Endometrial microvascular endothelial cells (primary cell): ENCODE data around the gene LGALS16. TPM values are rescaled to one million over a fixed set of nuclear protein-coding genes. Genes with fewer than 3 reads are reported as not detected.

Source experiments
- in situ Hi-C: cut with HindIII; loops from 2 replicates; pipeline ENCODE4 v1.10.0; 2017; ENCODE audit warnings: low sequenced_read_pairs, low pct_unique_long_range_greater_than_20kb; ENCODE audit errors: inconsistent ontology term
- total RNA-seq: library from RNA; depleted of rRNA; stranded (reverse); fragments of >200 nt; gene quantifications from one replicate; pipeline ENCODE4 v1.2.3, GENCODE V29; 2015; ENCODE audit errors: inconsistent ontology term

Gene LGALS16
- total RNA-seq, 1 donor from 2014 or later: not detected

DNA sequence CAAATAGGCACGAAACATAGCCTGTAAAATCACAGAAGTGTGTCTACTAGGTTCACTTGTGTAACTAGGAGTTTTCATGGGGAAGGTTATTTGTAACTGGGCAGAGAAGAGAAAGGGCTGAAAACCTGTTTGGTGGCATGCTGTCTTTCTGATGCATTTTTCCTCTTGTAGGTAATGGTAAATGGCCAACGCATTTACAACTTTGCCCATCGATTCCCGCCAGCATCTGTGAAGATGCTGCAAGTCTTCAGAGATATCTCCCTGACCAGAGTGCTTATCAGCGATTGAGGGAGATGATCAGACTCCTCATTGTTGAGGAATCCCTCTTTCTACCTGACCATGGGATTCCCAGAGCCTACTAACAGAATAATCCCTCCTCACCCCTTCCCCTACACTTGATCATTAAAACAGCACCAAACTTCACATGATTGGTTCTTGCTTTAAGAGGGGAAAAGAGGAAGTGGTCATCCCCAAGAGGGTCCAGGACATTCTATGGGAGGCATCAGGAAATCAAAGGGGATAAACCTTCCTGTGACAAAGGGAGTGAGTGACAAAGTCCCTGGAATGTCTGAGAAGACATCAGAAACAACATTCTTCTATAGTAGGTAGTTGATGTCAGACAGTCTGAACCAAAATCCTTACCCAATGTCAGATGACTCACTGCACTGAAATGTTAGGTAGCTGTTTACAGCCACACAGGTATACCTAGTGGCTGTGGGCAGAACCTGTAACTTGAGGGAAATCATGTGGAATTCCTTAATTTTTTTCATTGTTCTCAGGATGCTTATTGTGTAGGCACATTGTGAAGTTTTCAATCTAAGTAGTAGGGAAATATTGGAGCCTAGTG is 53.5 kb downstream of the LGALS16 start:
- in situ Hi-C loops: no loop called here

Other genes starting within 250 kb of the LGALS16 start
- gene ZFP36, start 249.1 kb upstream of the LGALS16 start, total RNA-seq: 2.8 TPM
- 12.8 TPM for gene PLEKHG2, start 243.2 kb upstream of the LGALS16 start, total RNA-seq
- 1,019 TPM for gene RPS16, start 220.0 kb upstream of the LGALS16 start, total RNA-seq
- 64.7 TPM for gene SUPT5H, start 210.3 kb upstream of the LGALS16 start, total RNA-seq
- 102 TPM for gene TIMM50, start 175.1 kb upstream of the LGALS16 start, total RNA-seq
- 0.19 TPM for gene DLL3, start 157.0 kb upstream of the LGALS16 start, total RNA-seq
- not detected for gene SELENOV, start 140.8 kb upstream of the LGALS16 start, total RNA-seq
- gene EID2B, start 123.1 kb upstream of the LGALS16 start, total RNA-seq: 2.3 TPM
- 13.8 TPM for gene EID2, start 115.8 kb upstream of the LGALS16 start, total RNA-seq
- gene LGALS13, start 53.4 kb upstream of the LGALS16 start, total RNA-seq: not detected
- gene LGALS14, start 48.6 kb downstream of the LGALS16 start, total RNA-seq: not detected
- gene CLC, start 82.1 kb downstream of the LGALS16 start, total RNA-seq: not detected
- gene LEUTX, start 122.9 kb downstream of the LGALS16 start, total RNA-seq: not detected
- 13.2 TPM for gene DYRK1B, start 178.2 kb downstream of the LGALS16 start, total RNA-seq
- 166 TPM for gene FBL, start 190.5 kb downstream of the LGALS16 start, total RNA-seq